ENCODE measurements around the gene DDX54. TPM values are rescaled to one million over a fixed set of nuclear protein-coding genes. Genes with fewer than 3 reads are reported as not detected.

Gene DDX54
- total RNA-seq, 6 donors from 2014 or later: 43.3 to 81.5 (median 58.9) TPM

DNA sequence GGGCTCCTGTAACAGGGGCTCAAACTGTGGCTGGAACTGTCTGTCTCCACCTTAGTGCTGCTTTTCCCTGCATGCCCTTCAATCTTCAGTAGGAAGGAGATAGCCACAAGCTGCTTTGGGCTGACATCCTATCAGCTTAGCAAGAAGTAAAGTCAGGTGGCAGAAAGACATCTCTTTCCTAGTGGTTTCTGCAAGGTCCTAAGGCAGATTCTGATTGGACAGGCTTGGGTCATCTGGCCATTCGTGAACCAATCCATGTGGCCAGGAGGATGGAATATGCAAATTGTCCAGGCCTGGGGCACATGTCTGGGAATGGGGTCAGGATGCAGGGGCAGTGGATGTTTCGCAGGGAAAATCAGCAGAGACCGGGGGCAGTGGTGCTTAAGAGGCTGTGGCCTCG, 5.5 kb upstream of the DDX54 start:
- TF ChIP-seq EP300 (IDR thresholded peaks at IDR 0.05) (no peak), POLR2A (IDR thresholded peaks at IDR 0.05) (no peak), POLR2AphosphoS5 (IDR thresholded peaks at IDR 0.05) (no peak)
- TF ChIP-seq, protein P1, sequence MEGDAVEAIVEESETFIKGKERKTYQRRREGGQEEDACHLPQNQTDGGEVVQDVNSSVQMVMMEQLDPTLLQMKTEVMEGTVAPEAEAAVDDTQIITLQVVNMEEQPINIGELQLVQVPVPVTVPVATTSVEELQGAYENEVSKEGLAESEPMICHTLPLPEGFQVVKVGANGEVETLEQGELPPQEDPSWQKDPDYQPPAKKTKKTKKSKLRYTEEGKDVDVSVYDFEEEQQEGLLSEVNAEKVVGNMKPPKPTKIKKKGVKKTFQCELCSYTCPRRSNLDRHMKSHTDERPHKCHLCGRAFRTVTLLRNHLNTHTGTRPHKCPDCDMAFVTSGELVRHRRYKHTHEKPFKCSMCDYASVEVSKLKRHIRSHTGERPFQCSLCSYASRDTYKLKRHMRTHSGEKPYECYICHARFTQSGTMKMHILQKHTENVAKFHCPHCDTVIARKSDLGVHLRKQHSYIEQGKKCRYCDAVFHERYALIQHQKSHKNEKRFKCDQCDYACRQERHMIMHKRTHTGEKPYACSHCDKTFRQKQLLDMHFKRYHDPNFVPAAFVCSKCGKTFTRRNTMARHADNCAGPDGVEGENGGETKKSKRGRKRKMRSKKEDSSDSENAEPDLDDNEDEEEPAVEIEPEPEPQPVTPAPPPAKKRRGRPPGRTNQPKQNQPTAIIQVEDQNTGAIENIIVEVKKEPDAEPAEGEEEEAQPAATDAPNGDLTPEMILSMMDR (IDR thresholded peaks at IDR 0.05): no peak
- no peaks in the 10 kb centered on the region for H3K9me3 ChIP-seq
- peaks cover 2 to 20% (median 14%) of the 10 kb centered on the region in 4 donors for H3K36me3 ChIP-seq
- H3K27ac ChIP-seq: no peak overlapping the region
- 96 to 99% methylated on average over 4 of the region's 4 CpGs for WGBS, 2 donors
- ATAC-seq (ENCODE audit: low FRiP score in 2 of 2) (no peak), DNase-seq (no peak)
- H3K27me3 ChIP-seq: no peaks in the 10 kb centered on the region
- no peak overlapping the region for H3K4me3 ChIP-seq
- peaks cover 18 to 30% (median 23%) of the 10 kb centered on the region in 4 donors for H3K4me1 ChIP-seq

DNA sequence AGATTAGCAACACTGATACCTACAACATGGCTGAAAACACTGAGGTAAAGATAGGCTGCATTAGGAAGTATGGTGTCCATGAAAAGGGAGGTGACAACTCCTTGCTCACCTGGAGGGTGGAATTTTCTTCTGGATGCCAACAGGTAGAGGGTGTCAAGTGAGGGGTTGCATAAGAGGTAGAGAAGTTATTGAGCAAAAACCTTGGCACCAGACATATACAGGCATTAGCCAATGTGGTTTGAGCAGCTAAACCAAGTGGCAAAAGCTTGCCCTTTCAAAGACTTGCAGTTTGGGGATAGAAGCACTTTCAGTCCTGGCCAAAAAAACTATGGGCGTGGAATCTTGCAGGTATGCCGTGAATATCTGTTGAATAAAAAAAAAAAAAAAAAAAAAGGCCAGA, 4.1 kb upstream of the DDX54 start:
- no peak for TF ChIP-seq POLR2A (IDR thresholded peaks at IDR 0.05)
- TF ChIP-seq POLR2AphosphoS5 (IDR thresholded peaks at IDR 0.05): no peak
- peak in 1 of 4 donors; percentile 52 for TF ChIP-seq EP300 (IDR thresholded peaks at IDR 0.05)
- TF ChIP-seq, protein P1 (IDR thresholded peaks at IDR 0.05): no peak
- H3K27me3 ChIP-seq: no peaks in the 10 kb centered on the region
- no peak for ATAC-seq (ENCODE audit: low FRiP score in 2 of 2)
- H3K27ac ChIP-seq: peak overlapping the region in 2 of 4 donors; percentile 23 to 36
- no peak overlapping the region for H3K4me3 ChIP-seq
- WGBS, 2 donors: 73 to 78% methylated on average over 2 of the region's 2 CpGs
- H3K9me3 ChIP-seq: no peaks in the 10 kb centered on the region
- H3K4me1 ChIP-seq: peaks cover 20 to 34% (median 23%) of the 10 kb centered on the region in 4 donors
- peaks cover 2 to 20% (median 14%) of the 10 kb centered on the region in 4 donors for H3K36me3 ChIP-seq
- DNase-seq: peak in 1 of 2 donors; percentile 56

DNA sequence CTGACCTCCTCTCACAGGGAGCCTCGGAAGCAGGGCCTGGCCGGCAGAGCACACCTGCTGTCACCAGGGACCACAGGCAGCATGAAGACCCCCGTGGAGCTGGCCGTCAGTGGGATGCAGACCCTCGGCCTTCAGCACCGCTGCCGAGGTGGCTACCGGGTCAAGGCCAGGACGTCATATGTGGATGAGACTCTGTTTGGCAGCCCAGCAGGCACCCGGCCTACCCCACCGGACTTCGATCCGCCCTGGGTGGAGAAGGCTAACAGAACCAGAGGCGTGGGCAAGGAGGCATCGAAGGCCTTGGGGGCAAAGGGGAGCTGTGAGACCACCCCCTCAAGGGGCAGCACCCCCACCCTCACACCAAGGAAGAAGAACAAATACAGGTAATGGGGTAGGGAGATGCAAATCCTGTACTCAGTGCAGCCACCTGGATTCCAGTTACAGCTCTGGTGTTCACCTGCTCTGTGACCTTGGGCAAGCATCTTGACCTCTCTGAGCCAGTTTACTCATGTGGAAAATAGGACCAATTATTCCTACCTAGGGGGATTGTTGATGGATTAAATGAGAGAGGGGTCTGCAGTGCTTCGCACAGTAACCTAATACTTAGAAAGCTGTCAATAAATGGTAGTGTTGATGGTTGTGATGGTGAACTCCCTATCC, 1.5 kb upstream of the DDX54 start:
- TF ChIP-seq POLR2A (IDR thresholded peaks at IDR 0.05): no peak
- TF ChIP-seq, protein P1 (IDR thresholded peaks at IDR 0.05): no peak
- TF ChIP-seq EP300 (IDR thresholded peaks at IDR 0.05): no peak
- TF ChIP-seq POLR2AphosphoS5 (IDR thresholded peaks at IDR 0.05): no peak
- WGBS, 2 donors: 87 to 88% methylated on average over 16 of the region's 16 CpGs
- Histone ChIP-seq H3K9me3 (no peaks in the 10 kb centered on the region), H3K27me3 (no peaks in the 10 kb centered on the region), H3K4me1 (peaks cover 19 to 38% (median 26%) of the 10 kb centered on the region in 4 donors), H3K4me3 (peak overlapping the region in 3 of 4 donors; percentile 96 to 100 (median 99)), H3K36me3 (peaks cover 2 to 11% (median 9%) of the 10 kb centered on the region in 4 donors), H3K27ac (peak overlapping the region in 3 of 4 donors; percentile 87 to 98 (median 97))
- no peak for ATAC-seq (ENCODE audit: low FRiP score in 2 of 2)
- peak in 1 of 2 donors; percentile 69 for DNase-seq

DNA sequence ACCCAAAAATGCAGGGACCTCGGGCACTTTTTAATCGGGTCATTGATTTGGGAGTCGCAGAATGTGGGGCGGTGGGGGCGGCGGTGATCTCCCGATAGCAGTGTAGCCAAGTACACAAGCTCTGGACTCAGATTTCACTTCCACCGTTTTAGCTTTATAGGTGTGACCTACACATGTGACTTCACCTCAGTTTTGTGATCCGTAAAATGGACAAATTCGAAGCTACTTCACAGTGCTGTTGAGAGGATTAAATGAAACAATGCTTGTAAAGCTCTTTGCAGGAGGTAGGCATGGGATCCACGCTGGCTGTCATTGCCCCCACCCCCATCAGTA, 721 bp upstream of the DDX54 start:
- Histone ChIP-seq H3K9me3 (no peaks in the 10 kb centered on the region), H3K4me1 (peaks cover 19 to 38% (median 26%) of the 10 kb centered on the region in 4 donors), H3K27ac (peak overlapping the region; percentile 87 to 99 (median 98)), H3K27me3 (no peaks in the 10 kb centered on the region), H3K4me3 (peak overlapping the region; percentile 90 to 100 (median 98)), H3K36me3 (peaks cover 0 to 4% (median 1%) of the 10 kb centered on the region in 4 donors)
- TF ChIP-seq POLR2AphosphoS5 (IDR thresholded peaks at IDR 0.05) (no peak), POLR2A (IDR thresholded peaks at IDR 0.05) (no peak), EP300 (IDR thresholded peaks at IDR 0.05) (no peak)
- TF ChIP-seq, protein P1 (IDR thresholded peaks at IDR 0.05): no peak
- DNase-seq (no peak), ATAC-seq (ENCODE audit: low FRiP score in 2 of 2) (no peak)
- WGBS, 2 donors: 8 to 11% methylated on average over 5 to 11 of the region's 11 CpGs

DNA sequence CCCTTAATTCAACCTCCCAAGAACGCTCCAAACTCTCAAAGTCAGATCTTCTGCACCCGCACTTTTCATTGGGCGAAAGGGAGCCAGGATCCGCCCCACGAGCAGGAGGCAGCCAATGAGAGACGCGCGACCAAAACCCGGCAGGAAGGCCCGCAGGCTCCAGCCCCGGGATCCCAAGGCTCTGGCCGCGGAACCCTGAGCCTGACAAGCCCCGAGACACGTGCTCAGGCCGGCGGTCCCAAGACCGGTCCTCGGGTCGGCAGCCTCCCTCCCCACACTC, 438 bp downstream of the DDX54 start:
- TF ChIP-seq POLR2AphosphoS5 (IDR thresholded peaks at IDR 0.05): peak in 1 of 2 donors; percentile 63
- TF ChIP-seq, protein P1 (IDR thresholded peaks at IDR 0.05): no peak
- peak overlapping the region; percentile 87 to 99 (median 98) for H3K27ac ChIP-seq
- peaks cover 4 to 14% (median 9%) of the 10 kb centered on the region in 4 donors for H3K36me3 ChIP-seq
- H3K4me3 ChIP-seq: peak overlapping the region; percentile 90 to 100 (median 98)
- 0% methylated on average over 19 of the region's 20 CpGs; no CpG with 5 or more reads in 1 of the 2 donors for whole genome bisulfite sequencing, 2 donors
- peak; percentile 92 to 96 for ATAC-seq (ENCODE audit: low FRiP score in 2 of 2)
- H3K9me3 ChIP-seq: no peaks in the 10 kb centered on the region
- no peaks in the 10 kb centered on the region for H3K27me3 ChIP-seq
- DNase-seq: peak; percentile 90 to 93
- H3K4me1 ChIP-seq: peaks cover 19 to 38% (median 25%) of the 10 kb centered on the region in 4 donors
